ENCODE measurements around the gene TTC21A.

TTC21A gene

DNA sequence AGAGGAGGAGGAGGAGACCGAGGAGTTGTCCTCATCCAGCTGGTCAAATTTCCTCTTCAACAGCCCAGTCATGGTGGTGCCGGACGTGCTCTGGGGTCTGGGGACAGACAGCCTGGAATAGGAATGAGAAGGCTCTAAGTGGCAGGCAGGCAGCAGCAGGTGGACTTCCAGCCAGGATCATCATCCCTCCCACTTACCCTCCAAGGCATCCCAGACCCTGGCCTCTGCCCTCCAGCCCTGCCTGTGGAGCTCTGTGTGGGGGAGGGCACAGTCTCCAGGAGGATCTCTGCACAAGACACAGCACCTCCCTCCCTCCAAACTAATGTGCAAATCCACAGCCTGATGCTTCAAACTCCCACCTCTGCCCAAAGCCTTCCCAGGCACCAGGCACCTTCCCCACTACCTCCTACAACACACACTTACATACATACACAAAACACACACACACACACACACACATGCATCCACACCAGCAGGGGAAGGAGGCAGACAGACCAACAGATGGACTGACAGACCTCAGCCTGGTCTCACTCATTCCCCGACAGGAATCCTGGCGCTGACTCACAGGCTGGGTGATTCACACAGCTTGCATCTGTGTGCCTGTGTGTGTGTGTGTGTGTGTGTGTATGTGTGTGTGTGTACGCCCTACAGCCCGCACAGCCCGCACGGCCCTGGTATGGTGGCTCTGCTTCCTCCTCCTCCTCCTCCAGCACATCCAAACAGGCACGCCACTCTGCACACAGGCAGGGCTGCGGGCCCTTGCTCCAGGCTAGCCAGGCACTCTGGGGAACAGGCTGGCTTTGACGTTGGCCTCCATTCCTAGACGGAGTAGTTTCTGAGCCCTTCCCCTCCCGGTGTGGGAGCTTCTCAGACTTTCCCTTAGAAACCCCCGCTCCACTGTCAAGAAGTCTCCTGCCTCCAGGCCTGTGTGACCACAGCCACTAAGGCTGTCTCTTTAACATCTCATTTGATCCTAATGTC lies 39.4 kb downstream of the TTC21A start:
- H4K20me1 ChIP-seq (ENCODE audit: low read depth, low read length): no peaks in the 10 kb centered on the region
- H2AFZ ChIP-seq (ENCODE audit: low read depth, low read length, severe bottlenecking): no peak overlapping the region
- TF ChIP-seq CTCF (IDR thresholded peaks at IDR 0.05; ENCODE audit: insufficient read depth, low read length, poor library complexity, severe bottlenecking) (no peak), EZH2phosphoT487 (conservative IDR thresholded peaks at IDR 0.05; ENCODE audit: low read length) (no peak)
- H3K9me3 ChIP-seq (ENCODE audit: insufficient read depth, low read length): no peaks in the 10 kb centered on the region
- H3F3A ChIP-seq (ENCODE audit: insufficient read depth): no peaks in the 10 kb centered on the region
- H3K36me3 ChIP-seq (ENCODE audit: low read length): no peaks in the 10 kb centered on the region
- H3K27me3 ChIP-seq (ENCODE audit: low read length): no peaks in the 10 kb centered on the region
- H3K4me3 ChIP-seq (ENCODE audit: insufficient read depth, low read length, poor library complexity, severe bottlenecking): no peak overlapping the region
- no peaks in the 10 kb centered on the region; the same call in 1 of the 2 replicates for H3K79me2 ChIP-seq (ENCODE audit: insufficient read depth, low read length)
- no peaks in the 10 kb centered on the region for H3K9me2 ChIP-seq (replicated peaks; ENCODE audit: insufficient read depth, low read length)
- no peak overlapping the region for H3K27ac ChIP-seq (ENCODE audit: low read depth, low read length)
- no peak overlapping the region for H3K4me2 ChIP-seq (ENCODE audit: low read depth, low read length, poor library complexity, severe bottlenecking)
- H3K9ac ChIP-seq (ENCODE audit: low read length): no peak overlapping the region

DNA sequence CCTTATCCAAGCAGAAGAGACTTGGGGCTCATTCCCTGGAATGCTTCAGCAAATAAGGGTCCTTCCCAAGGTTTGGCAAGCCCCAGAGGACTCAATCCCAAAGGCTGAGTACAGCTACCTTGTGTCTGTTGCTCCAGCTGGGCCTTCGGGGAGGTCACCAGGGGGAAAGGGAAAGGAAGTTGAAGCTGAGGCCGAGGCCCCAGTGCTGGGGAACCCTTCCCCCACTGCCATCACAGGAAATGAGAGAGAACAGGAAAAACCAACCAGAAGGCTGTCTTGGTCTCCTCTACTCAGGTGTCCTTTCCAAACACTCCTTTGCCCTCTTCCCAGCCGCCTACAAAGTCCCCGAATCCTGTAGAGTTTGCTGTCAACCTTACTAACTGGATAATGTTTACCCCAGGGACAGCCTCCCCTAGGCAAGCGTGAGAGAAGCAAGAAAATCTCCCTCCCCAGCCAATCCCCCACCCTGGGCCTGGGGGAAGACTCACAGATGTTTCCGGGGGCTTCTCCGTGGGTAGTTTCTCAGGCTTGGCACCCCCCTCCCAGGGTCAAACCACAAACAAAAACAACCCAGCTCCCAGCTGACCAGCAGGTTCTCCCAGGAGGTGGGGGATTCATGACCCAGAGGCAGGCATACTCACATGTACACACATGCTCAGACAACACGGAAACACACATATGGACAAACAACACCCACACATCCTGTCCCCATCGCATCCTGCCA lies 40.4 kb downstream of the TTC21A start:
- Histone ChIP-seq H4K20me1 (ENCODE audit: low read depth, low read length) (no peaks in the 10 kb centered on the region), H3K27ac (ENCODE audit: low read depth, low read length) (peak overlapping the region; percentile 8; the same call in 1 of the 2 replicates), H3F3A (ENCODE audit: insufficient read depth) (no peaks in the 10 kb centered on the region), H3K4me3 (ENCODE audit: insufficient read depth, low read length, poor library complexity, severe bottlenecking) (no peak overlapping the region), H3K9me2 (replicated peaks; ENCODE audit: insufficient read depth, low read length) (no peaks in the 10 kb centered on the region), H3K9ac (ENCODE audit: low read length) (peak overlapping the region; percentile 2; the same call in 1 of the 2 replicates), H3K79me2 (ENCODE audit: insufficient read depth, low read length) (no peaks in the 10 kb centered on the region; the same call in 1 of the 2 replicates), H3K9me3 (ENCODE audit: insufficient read depth, low read length) (no peaks in the 10 kb centered on the region), H3K4me2 (ENCODE audit: low read depth, low read length, poor library complexity, severe bottlenecking) (peak overlapping the region; percentile 32), H2AFZ (ENCODE audit: low read depth, low read length, severe bottlenecking) (no peak overlapping the region), H3K27me3 (ENCODE audit: low read length) (no peaks in the 10 kb centered on the region), H3K36me3 (ENCODE audit: low read length) (no peaks in the 10 kb centered on the region)
- TF ChIP-seq CTCF (IDR thresholded peaks at IDR 0.05; ENCODE audit: insufficient read depth, low read length, poor library complexity, severe bottlenecking) (no peak), EZH2phosphoT487 (conservative IDR thresholded peaks at IDR 0.05; ENCODE audit: low read length) (no peak)

DNA sequence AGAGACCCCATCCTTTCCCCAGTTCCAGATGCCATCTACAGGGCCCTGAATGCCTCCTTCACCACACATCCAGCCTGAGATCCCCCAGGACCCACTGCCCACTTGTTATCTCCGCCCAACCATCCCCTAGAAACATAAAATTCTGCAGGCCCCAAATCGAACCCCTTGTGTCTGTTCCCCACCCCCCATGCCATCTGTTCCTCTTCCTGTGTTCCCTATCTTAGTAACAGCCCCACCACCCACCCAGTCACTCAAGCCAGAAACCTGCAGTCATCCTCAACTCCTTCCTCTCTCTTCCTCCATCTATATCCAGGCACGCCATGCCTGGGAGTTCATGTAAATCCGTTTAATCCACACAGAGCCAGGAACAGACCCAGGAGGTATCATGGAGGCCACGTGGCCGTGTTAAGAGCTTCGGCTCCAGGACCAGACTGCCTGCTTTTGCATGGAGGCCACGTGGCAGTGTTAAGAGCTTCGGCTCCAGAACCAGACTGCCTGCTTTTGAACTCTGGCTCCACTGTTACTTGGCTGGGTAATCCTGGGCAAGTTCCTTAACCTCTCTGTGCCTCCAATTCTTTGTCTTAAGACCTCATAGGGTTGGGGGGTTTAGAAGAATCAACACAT lies 41.1 kb downstream of the TTC21A start:
- Histone ChIP-seq H2AFZ (ENCODE audit: low read depth, low read length, severe bottlenecking) (no peak overlapping the region), H3K27me3 (ENCODE audit: low read length) (no peaks in the 10 kb centered on the region), H3K79me2 (ENCODE audit: insufficient read depth, low read length) (no peaks in the 10 kb centered on the region; the same call in 1 of the 2 replicates), H3K9ac (ENCODE audit: low read length) (peak overlapping the region; percentile 2; the same call in 1 of the 2 replicates), H3K27ac (ENCODE audit: low read depth, low read length) (no peak overlapping the region; the same call in 1 of the 2 replicates), H3K9me3 (ENCODE audit: insufficient read depth, low read length) (no peaks in the 10 kb centered on the region), H3K4me3 (ENCODE audit: insufficient read depth, low read length, poor library complexity, severe bottlenecking) (no peak overlapping the region), H3K9me2 (replicated peaks; ENCODE audit: insufficient read depth, low read length) (no peaks in the 10 kb centered on the region), H4K20me1 (ENCODE audit: low read depth, low read length) (no peaks in the 10 kb centered on the region), H3K36me3 (ENCODE audit: low read length) (no peaks in the 10 kb centered on the region), H3F3A (ENCODE audit: insufficient read depth) (no peaks in the 10 kb centered on the region), H3K4me2 (ENCODE audit: low read depth, low read length, poor library complexity, severe bottlenecking) (peak overlapping the region; percentile 32)
- TF ChIP-seq CTCF (IDR thresholded peaks at IDR 0.05; ENCODE audit: insufficient read depth, low read length, poor library complexity, severe bottlenecking): no peak
